Measurements from ENCODE around the gene TMEM131.

The TMEM131 gene

GRCh38 chr2:97752342-97753334 lies 243.1 kb downstream of the TMEM131 start:
- no peak for DNase-seq

DNA sequence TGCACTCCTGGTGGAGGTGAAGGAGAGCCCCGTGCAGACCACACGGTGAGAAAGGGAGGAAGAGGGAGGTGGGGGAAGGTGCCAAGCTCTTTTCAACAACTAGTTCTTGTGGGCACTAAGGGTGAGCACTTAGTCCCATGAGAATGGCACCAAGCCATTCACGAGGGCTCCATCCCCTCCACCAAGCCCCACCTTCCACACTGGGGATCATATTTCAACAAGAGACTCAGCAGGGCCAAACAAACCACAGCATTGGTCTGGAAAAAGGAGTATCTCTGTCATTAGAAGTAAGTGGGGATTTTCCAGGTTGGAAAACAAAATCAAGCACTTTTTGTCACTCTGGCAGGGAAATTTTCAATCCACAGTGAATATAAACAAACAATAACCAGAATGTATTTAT lies 244.0 kb downstream of the TMEM131 start:
- DNase-seq = no peak

- DNase-seq = no peak
Observed at GRCh38 chr2:97750017-97750416, 245.7 kb downstream of the TMEM131 start.

DNA sequence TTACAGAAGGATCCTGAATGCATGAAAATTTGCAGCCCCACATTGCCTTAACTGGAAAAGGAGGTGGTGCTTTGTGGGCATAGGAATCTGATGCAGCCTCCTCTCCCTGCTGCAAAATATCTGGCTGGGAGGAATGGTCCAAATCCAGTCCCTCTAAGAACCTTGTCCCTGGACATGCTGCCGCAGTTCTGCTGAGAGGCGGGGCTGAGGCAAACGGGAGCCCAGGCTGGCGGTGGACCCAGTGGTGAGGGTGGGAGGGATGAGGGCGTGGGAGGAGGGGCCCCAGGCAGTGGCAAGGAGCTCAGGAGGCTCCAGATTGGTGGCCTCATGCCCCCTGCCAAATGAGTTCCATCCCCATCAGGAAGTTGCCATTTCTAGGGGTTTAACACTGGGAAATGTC lies 246.2 kb downstream of the TMEM131 start:
- DNase-seq = no peak

DNA sequence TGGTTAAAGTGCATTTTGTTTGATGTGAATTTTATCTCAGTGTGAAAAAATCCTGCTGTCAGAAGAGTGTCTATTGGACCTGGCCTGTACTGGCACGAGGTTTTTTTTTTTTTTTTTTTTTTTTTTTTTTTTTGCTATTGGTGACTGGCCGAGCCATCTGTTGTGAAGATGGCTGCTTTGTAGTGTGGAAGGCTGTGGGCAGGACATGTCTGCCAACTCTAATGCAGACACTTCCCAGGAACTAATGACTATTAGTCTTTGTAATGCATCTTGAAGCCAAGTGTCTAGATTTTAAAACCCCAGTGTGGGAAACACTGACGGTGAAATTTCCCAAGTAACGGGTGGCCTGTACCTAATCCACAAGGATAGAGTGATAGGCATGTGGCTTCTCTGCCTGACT lies 248.0 kb downstream of the TMEM131 start:
- DNase-seq = no peak

DNA sequence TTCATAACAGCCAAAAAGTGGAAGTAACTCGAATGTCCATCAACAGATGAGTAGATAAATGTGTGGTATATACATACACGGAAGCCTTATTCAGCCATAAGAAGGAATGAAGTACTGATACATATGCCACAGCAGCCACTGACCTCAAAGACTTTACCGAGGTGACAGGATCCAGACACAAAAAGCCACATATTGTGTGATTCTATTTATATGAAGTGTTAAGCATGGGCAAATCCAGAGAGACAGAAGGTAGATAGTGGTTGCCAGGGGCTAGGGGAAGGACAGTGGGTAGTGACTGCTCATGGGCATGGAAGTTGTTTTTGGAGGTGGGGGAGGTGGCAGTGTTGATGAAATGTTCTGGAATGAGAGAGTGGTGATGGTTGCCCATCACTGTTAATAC lies 248.5 kb downstream of the TMEM131 start:
- no peak for DNase-seq

GRCh38 chr2:97745474-97746174 lies 250.1 kb downstream of the TMEM131 start:
- peak; percentile 62 for DNase-seq

DNA sequence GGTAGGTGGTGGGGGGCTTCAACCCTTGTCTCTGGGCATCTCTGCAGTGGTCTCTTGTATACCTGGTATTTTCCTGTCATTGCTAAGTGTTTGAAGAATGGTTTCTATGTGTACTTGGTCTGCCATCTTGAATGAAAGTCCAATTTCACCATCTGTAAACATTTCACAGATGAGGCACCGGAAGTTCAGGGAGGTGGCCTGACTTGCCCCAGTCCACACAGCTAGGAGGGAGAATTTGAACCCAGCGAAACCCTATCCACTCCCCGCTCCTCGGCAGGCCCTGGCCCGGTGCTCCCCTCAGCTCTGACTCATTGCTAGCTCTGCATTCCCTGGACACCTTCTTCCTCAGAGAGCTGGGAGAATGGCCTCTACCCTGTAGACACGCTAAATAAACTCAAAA lies 251.8 kb downstream of the TMEM131 start:
- no peak for DNase-seq

- no peak for DNase-seq
Observed at GRCh38 chr2:97742381-97742847, 253.3 kb downstream of the TMEM131 start.

DNA sequence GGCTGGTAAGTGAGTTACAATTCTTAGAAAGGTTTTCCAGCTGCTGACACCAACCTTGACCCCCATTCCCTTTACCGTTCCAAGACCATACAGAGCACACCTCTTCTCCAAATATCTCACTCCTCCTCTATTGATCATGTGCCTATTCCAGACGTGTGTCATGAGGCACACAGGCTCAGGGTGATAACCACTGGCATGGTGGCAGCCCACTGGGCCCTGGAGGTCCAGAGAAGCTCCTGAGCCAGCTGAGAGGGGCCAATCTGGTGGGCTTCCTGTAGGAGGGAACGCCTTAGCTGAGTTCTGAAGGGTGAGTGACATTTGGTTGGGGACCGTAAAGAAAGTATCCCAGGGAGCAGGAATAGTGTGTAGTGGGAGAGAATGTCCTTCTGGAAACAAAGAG lies 254.1 kb downstream of the TMEM131 start:
- no peak for DNase-seq

DNA sequence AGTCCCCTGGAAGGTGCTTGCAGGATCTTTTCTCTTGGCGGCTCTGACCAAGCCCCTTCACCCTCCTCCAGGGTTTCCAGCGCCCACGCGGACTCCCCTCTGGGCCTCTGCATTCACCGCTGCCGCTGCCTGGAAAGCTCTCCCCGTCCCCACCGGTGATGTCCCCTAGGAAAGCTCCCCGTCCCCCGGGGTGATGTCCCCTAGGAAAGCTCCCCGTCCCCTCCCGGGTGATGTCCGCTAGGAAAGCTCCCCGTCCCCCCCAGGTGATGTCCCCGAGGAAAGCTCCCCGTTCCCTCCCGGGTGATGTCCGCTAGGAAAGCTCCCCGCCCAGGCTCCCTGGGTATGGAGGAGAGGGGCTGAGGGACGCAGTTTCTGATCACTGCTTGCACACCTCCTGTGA lies 254.5 kb downstream of the TMEM131 start:
- no peak for DNase-seq

GRCh38 chr2:97740590-97741182 lies 255.1 kb downstream of the TMEM131 start:
- peak; percentile 56 for DNase-seq

GRCh38 chr2:97739893-97740245 lies 255.9 kb downstream of the TMEM131 start:
- DNase-seq = no peak

DNA sequence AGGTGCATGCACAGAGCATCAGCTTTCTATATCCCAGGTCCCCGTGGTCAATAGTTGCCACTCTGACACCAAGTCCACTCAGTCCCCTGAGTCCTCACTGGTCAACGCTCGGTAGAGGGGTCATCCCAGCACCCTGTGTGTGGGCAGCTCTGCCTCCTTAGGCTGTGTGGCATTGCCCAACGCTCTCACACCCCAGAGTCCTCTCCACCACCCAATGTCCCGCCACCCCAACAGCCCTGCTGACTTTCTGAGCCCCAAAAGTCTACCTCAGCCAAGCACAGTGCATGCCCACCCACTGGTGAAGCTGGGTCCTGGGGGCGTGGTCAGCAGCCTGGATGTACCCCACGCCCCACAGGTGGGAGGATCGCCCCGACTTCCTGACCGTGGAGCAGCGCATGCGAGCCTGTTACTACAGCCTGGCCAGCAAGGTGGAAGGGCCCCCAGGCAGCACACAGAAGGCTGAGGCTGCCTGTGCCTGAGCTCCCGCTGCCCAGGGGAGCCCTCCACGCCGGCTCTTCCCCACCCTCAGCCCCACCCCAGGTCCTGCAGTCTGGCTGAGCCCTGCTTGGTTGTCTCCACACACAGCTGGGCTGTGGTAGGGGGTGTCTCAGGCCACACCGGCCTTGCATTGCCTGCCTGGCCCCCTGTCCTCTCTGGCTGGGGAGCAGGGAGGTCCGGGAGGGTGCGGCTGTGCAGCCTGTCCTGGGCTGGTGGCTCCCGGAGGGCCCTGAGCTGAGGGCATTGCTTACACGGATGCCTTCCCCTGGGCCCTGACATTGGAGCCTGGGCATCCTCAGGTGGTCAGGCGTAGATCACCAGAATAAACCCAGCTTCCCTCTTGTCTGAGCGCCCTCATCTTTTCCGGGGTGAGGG lies 256.5 kb downstream of the TMEM131 start:
- no peak for DNase-seq

- DNase-seq = no peak
Observed at GRCh38 chr2:97738179-97739019, 257.3 kb downstream of the TMEM131 start.

DNA sequence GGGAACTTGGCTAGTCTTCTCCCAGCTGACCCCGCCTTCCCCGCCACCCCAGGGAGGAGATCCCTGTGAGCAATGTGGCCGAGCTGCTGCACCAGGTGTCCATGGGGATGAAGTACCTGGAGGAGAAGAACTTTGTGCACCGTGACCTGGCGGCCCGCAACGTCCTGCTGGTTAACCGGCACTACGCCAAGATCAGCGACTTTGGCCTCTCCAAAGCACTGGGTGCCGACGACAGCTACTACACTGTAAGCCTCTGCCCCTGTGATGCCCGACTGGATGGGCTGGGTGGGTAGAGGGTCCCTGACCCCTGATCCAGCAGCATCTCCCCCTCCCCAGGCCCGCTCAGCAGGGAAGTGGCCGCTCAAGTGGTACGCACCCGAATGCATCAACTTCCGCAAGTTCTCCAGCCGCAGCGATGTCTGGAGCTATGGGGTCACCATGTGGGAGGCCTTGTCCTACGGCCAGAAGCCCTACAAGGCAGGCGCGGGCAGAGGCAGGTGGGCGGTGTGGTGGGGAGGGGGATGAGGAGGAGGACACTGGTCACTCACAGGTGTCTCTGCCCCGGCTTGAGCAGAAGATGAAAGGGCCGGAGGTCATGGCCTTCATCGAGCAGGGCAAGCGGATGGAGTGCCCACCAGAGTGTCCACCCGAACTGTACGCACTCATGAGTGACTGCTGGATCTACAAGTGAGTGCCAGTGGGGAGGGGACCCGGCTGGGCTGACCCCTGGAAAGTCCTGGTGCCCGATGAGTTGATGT lies 258.1 kb downstream of the TMEM131 start:
- DNase-seq = no peak

- DNase-seq = no peak
Observed at GRCh38 chr2:97736608-97737330, 259.0 kb downstream of the TMEM131 start.

DNA sequence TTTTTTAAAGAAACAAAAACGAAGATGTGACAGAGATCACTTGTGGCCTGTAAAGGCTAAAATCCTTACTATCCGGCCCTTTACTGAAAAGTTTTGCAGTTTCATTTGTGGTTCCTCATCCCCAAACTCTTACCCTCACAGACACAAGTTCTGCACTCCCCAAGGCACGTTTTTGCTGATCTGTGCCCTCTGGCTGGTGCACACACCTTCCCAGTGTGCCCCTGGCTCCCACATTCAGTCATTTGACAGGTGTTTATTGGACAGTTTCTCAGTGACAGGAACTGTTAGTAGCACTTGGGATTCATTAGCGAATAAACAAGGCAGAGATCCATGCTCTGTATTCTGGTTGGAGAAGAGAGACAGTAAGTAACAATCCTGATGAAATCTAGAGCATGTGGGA lies 259.6 kb downstream of the TMEM131 start:
- DNase-seq = no peak

DNA sequence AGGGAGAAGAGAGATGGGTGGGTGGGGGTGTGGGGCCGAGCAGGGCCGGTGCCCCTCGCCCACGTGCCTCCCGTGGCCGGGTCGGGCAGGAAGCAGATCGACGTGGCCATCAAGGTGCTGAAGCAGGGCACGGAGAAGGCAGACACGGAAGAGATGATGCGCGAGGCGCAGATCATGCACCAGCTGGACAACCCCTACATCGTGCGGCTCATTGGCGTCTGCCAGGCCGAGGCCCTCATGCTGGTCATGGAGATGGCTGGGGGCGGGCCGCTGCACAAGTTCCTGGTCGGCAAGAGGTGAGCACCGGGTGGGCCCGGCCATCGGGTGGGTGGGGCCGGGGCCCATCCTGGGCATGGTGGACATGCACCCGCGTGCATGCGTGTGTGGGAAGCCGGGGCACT lies 260.6 kb downstream of the TMEM131 start:
- no peak for DNase-seq
